HepG2 (cell line): ENCODE data around the gene PRR5L. TPM values are rescaled to one million over a fixed set of nuclear protein-coding genes. Genes with fewer than 3 reads are reported as not detected.

Source experiments
- ATAC-seq: fragments of 200-7000 bp; cut with Tn5 transposase; 3 replicates; pipeline ENCODE4 v1.9.1; 2020; ENCODE audit warnings: mild to moderate bottlenecking, moderate library complexity
- BruUV-seq: library from RNA; stranded (reverse); fragments of 400-500 nt; replicated peaks from 2 replicates; lab custom pipeline; 2021; lab: Mats Ljungman, UMichigan
- CTCF ChIA-PET: fragments of 300-600 bp; formaldehyde crosslinking; extraction: SDS; loops from one replicate; lab custom pipeline; 2021; ENCODE audit warnings: low total read pairs, inconsistent platforms, low intra/inter-chr PET ratio; lab: Yijun Ruan, JAX
- POLR2A ChIA-PET: fragments of 350-600 bp; sonication (Branson Sonifier 250); formaldehyde crosslinking; loops from one replicate; lab custom pipeline; 2020; ENCODE audit warnings: antibody characterized with exemption, inconsistent platforms; lab: Yijun Ruan, JAX
- DNase-seq: peaks from one replicate; pipeline ENCODE4 v3.0.0-alpha.2; 2015; ENCODE audit warnings: low spot score
- FAIRE-seq: peaks from 3 replicates; lab custom pipeline; 2011; peaks lifted over from hg19 to GRCh38; lab: Jason Lieb, UNC
- H2AFZ ChIP-seq: one replicate; pipeline ENCODE4 v1.6.1; 2011; ENCODE audit warnings: low read length, inconsistent platforms
- H3K27ac ChIP-seq: fragments of 300-600 bp; 3 replicates; pipeline ENCODE4 v1.8.0; 2011; ENCODE audit warnings: mixed run types, mild to moderate bottlenecking, mixed read lengths, low read length, inconsistent platforms; ENCODE audit not compliant: insufficient read depth; ENCODE audit errors: extremely low read length
- H3K27me3 ChIP-seq, 2 experiments: fragments of 200-600 bp in 1 of 2; 2 replicates in 1 of 2; 3 replicates in 1 of 2; pipeline versions ENCODE4 v1.6.0 to v1.8.0; 2011; ENCODE audit warnings: low read length in 2 of 2, mild to moderate bottlenecking in 2 of 2, moderate library complexity in 2 of 2, inconsistent platforms in 1 of 2; ENCODE audit not compliant: insufficient read depth in 2 of 2, control insufficient read depth in 1 of 2
- H3K36me3 ChIP-seq, 2 experiments: fragments of 200-600 bp in 1 of 2; replicated peaks in 1 of 2; 2 replicates in 1 of 2; 3 replicates in 1 of 2; pipeline versions ENCODE4 v1.5.1 to v1.8.0; 2011; ENCODE audit warnings: low read length in 2 of 2, inconsistent platforms in 1 of 2; ENCODE audit not compliant: insufficient read depth in 2 of 2, control insufficient read depth in 1 of 2
- H3K4me1 ChIP-seq: 2 replicates; pipeline ENCODE4 v1.5.1; 2012; ENCODE audit warnings: low read length, inconsistent platforms; ENCODE audit not compliant: insufficient read depth
- H3K4me2 ChIP-seq: 2 replicates; pipeline ENCODE4 v1.6.0; 2011; ENCODE audit warnings: low read depth, low read length, inconsistent platforms
- H3K4me3 ChIP-seq, 3 experiments: fragments of 200-600 bp in 1 of 3; sonication (generic), shearing (Covaris generic) in 1 of 3; replicated peaks in 1 of 3; 2 replicates each; pipeline ENCODE4 v1.5.1; 2011 to 2016; ENCODE audit warnings: low read length in 3 of 3, inconsistent platforms in 2 of 3, low read depth in 2 of 3, mild to moderate bottlenecking in 2 of 3, control low read depth in 1 of 3, mixed read lengths in 1 of 3; ENCODE audit not compliant: insufficient read depth in 1 of 3
- H3K79me2 ChIP-seq: one replicate; pipeline ENCODE4 v1.6.1; 2011; ENCODE audit warnings: low read length, inconsistent platforms; ENCODE audit not compliant: insufficient read depth
- H3K9ac ChIP-seq: 2 replicates; pipeline ENCODE4 v1.6.0; 2011; ENCODE audit warnings: mild to moderate bottlenecking, low read depth, low read length, inconsistent platforms; ENCODE audit not compliant: insufficient read depth
- H3K9me3 ChIP-seq: 2 replicates; pipeline ENCODE4 v1.5.1; 2012; ENCODE audit warnings: mild to moderate bottlenecking, low read length
- H4K20me1 ChIP-seq: 2 replicates; pipeline ENCODE4 v1.6.0; 2011; ENCODE audit warnings: inconsistent platforms, mild to moderate bottlenecking, low read length, moderate library complexity; ENCODE audit not compliant: insufficient read depth
- IRX3 ChIP-seq: sonication (generic); formaldehyde crosslinking; IDR thresholded peaks from 2 replicates; pipeline ENCODE4 v1.8.1; 2023; ENCODE audit warnings: mild to moderate bottlenecking, low read depth, missing genetic modification reagents, borderline replicate concordance
- JUN ChIP-seq: sonication (generic); formaldehyde crosslinking; IDR thresholded peaks from 2 replicates; pipeline ENCODE4 v1.4.0; 2020; ENCODE audit warnings: mild to moderate bottlenecking, missing genetic modification reagents
- JUNB ChIP-seq: sonication (generic); formaldehyde crosslinking; IDR thresholded peaks from 2 replicates; pipeline ENCODE4 v1.8.0; 2022; ENCODE audit warnings: missing genetic modification reagents, mild to moderate bottlenecking, borderline replicate concordance
- KLF16 ChIP-seq, 2 experiments: sonication (generic) in 1 of 2; formaldehyde crosslinking in 1 of 2; IDR thresholded peaks; 2 replicates each; pipeline versions ENCODE4 v1.6.1 to v1.8.0; 2016 to 2023; ENCODE audit warnings: missing genetic modification reagents in 2 of 2, missing compliant biosample characterization in 1 of 2
- KLF9 ChIP-seq: IDR thresholded peaks from 2 replicates; pipeline ENCODE4 v1.6.1; 2016; ENCODE audit warnings: low read depth
- NFKBIZ ChIP-seq: IDR thresholded peaks from 2 replicates; pipeline ENCODE4 v1.6.1; 2018; ENCODE audit warnings: missing genetic modification reagents, missing compliant biosample characterization
- NPAS2 ChIP-seq: sonication (generic); formaldehyde crosslinking; IDR thresholded peaks from 2 replicates; pipeline ENCODE4 v1.8.0; 2022; ENCODE audit warnings: mild to moderate bottlenecking, missing genetic modification reagents, borderline replicate concordance
- RELA ChIP-seq: sonication (generic); formaldehyde crosslinking; IDR thresholded peaks from 2 replicates; pipeline ENCODE4 v1.4.0; 2020; ENCODE audit warnings: missing genetic modification reagents
- ZNF24 ChIP-seq: fragments of 450-650 bp; IDR thresholded peaks from 2 replicates; pipeline ENCODE4 v1.6.1; 2017; ENCODE audit warnings: antibody characterized with exemption, mild to moderate bottlenecking
- ZNF317 ChIP-seq: sonication (generic); formaldehyde crosslinking; IDR thresholded peaks from 2 replicates; pipeline ENCODE4 v1.5.0; 2020; ENCODE audit warnings: mild to moderate bottlenecking, missing genetic modification reagents
- ZNF333 ChIP-seq: sonication (generic); formaldehyde crosslinking; IDR thresholded peaks from 2 replicates; pipeline ENCODE4 v1.4.0; 2020; ENCODE audit warnings: mild to moderate bottlenecking, missing genetic modification reagents, borderline replicate concordance
- ZNF747 ChIP-seq: sonication (generic); formaldehyde crosslinking; IDR thresholded peaks from 2 replicates; pipeline ENCODE4 v1.8.1; 2023; ENCODE audit warnings: missing genetic modification reagents, mild to moderate bottlenecking, borderline replicate concordance
- WGBS: methylation state at CpG from one replicate; pipeline ENCODE4 v1.1.6; 2017; ENCODE audit warnings: low lambda C conversion rate; 5-methylcytosine and 5-hydroxymethylcytosine counted together
- in situ Hi-C: cut with HindIII; loops from 2 replicates; pipeline ENCODE4 v1.10.0; 2017; ENCODE audit warnings: low pct_unique_long_range_greater_than_20kb; ENCODE audit not compliant: extremely low pct_ligation_motif_present
- intact Hi-C: fragments of 100-400 bp; cut with micrococcal nuclease; formaldehyde crosslinking; loops from one replicate; pipeline ENCODE4 v1.10.0; 2022; ENCODE audit not compliant: unreplicated experiment
- polyA plus RNA-seq, 8 experiments: library from polyadenylated mRNA; depleted of rRNA in 3 of 8; stranded (reverse) in 7 of 8; unstranded in 1 of 8; fragments of >200 nt; fragmentation: Illumina TruSeq in 4 of 8; extraction: Trizol in 4 of 8; gene quantifications; 2 replicates each; pipeline versions ENCODE4 v1.2.1 to v1.2.3, GENCODE V29; 2011 to 2016; ENCODE audit warnings: low read depth in 4 of 8, missing spikeins in 1 of 8, mixed read lengths in 1 of 8; ENCODE audit not compliant: insufficient read depth in 1 of 8
- total RNA-seq, 5 experiments: library from RNA; depleted of rRNA; stranded (reverse); fragments of >200 nt; fragmentation: Illumina TruSeq; extraction: Trizol; gene quantifications; 2 replicates each; pipeline ENCODE4 v1.2.3, GENCODE V29; 2016; ENCODE audit warnings: low read depth in 1 of 5
- TF ChIP-seq, protein P1 (sequence below): IDR thresholded peaks from 2 replicates; pipeline ENCODE4 v1.6.1; 2016

The PRR5L gene
- total and polyA plus RNA-seq, 2 of the 13 experiments (the other 11 are each of a cell fraction or from before 2014, with no cell fraction given): 0.16 TPM; not detected in 1

- BruUV-seq: no TSS peak
- in situ Hi-C loops (no loop called here), intact Hi-C loops (no loop called here)
- FAIRE-seq (no peak), ATAC-seq (no peak), DNase-seq (no peak)
- Histone ChIP-seq H4K20me1 (no peaks in the 10 kb centered on the region), H3K4me2 (no peak overlapping the region), H3K27me3 (peaks cover 0 to 4% of the 10 kb centered on the region in 2 experiments; a peak in 1 of 5 replicates), H2AFZ (no peak overlapping the region), H3K9ac (no peak overlapping the region), H3K36me3 (no peaks in the 10 kb centered on the region), H3K79me2 (no peaks in the 10 kb centered on the region), H3K4me1 (no peaks in the 10 kb centered on the region), H3K9me3 (no peaks in the 10 kb centered on the region), H3K27ac (no peak overlapping the region), H3K4me3 (no peak overlapping the region)
- ChIA-PET CTCF (no interaction called here), POLR2A (no interaction called here)
- TF ChIP-seq JUNB (CRISPR knock-in tag) (no peak), IRX3 (CRISPR knock-in tag) (no peak), NFKBIZ (CRISPR knock-in tag) (no peak), JUN (no peak), ZNF333 (CRISPR knock-in tag) (no peak), ZNF747 (CRISPR knock-in tag) (no peak), KLF9 (CRISPR knock-in tag) (no peak), NPAS2 (no peak), ZNF317 (CRISPR knock-in tag) (no peak), KLF16 (CRISPR knock-in tag; IDR thresholded peaks at IDR 0.05) (no peak), ZNF24 (no peak), RELA (no peak)
- TF ChIP-seq, protein P1, sequence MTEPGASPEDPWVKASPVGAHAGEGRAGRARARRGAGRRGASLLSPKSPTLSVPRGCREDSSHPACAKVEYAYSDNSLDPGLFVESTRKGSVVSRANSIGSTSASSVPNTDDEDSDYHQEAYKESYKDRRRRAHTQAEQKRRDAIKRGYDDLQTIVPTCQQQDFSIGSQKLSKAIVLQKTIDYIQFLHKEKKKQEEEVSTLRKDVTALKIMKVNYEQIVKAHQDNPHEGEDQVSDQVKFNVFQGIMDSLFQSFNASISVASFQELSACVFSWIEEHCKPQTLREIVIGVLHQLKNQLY (CRISPR knock-in tag): no peak
- WGBS: 9% methylated on average over 3 of the region's 3 CpGs
Observed at GRCh38 chr11:36326524-36327419, 30.7 kb downstream of the PRR5L start.
